Activated T-helper 1 cell treated with anti-CD3 and anti-CD28 coated beads, Interleukin-12 subunit alpha, Interleukin-12 subunit beta, Interleukin-2, Interleukin-4 antibody, amounts not matched to agents 30 ng/mL and 10 ng/mL and 1 ng/mL, durations not matched to agents 14 hours and 24 hours and 36 hours (primary cell): Measurements from ENCODE around the gene LINC00237. TPM values are rescaled to one million over a fixed set of nuclear protein-coding genes. Genes with fewer than 3 reads are reported as not detected.

Experiments used
- DNase-seq: peaks from one replicate; pipeline ENCODE4 v3.0.0; 2021; ENCODE audit warnings: low spot score
- H3K27ac Mint-ChIP-seq: one replicate; pipeline ENCODE4 v1.8.0; 2021; ENCODE audit warnings: mild to moderate bottlenecking, mixed read lengths
- H3K27me3 Mint-ChIP-seq: one replicate; pipeline ENCODE4 v1.8.0; 2022; ENCODE audit warnings: mild to moderate bottlenecking, moderate library complexity, mixed read lengths; ENCODE audit not compliant: insufficient read depth
- H3K36me3 Mint-ChIP-seq: one replicate; pipeline ENCODE4 v1.8.0; 2021; ENCODE audit warnings: low read depth, mixed read lengths
- H3K4me1 Mint-ChIP-seq: one replicate; pipeline ENCODE4 v1.8.0; 2021; ENCODE audit warnings: low read depth, mixed read lengths
- H3K4me3 Mint-ChIP-seq: one replicate; pipeline ENCODE4 v1.8.0; 2021; ENCODE audit warnings: mild to moderate bottlenecking, moderate library complexity, mixed read lengths
- H3K9me3 Mint-ChIP-seq: one replicate; pipeline ENCODE4 v1.8.0; 2021; ENCODE audit warnings: mixed read lengths
- intact Hi-C: fragments of 100-400 bp; cut with micrococcal nuclease; formaldehyde crosslinking; loops from one replicate; pipeline ENCODE4 v1.15.1; 2024
- total RNA-seq: library from RNA; stranded (reverse); gene quantifications from 2 replicates; pipeline ENCODE4 v1.2.3, GENCODE V29; 2022

The LINC00237 gene
- not detected in 2 replicates for total RNA-seq

DNA sequence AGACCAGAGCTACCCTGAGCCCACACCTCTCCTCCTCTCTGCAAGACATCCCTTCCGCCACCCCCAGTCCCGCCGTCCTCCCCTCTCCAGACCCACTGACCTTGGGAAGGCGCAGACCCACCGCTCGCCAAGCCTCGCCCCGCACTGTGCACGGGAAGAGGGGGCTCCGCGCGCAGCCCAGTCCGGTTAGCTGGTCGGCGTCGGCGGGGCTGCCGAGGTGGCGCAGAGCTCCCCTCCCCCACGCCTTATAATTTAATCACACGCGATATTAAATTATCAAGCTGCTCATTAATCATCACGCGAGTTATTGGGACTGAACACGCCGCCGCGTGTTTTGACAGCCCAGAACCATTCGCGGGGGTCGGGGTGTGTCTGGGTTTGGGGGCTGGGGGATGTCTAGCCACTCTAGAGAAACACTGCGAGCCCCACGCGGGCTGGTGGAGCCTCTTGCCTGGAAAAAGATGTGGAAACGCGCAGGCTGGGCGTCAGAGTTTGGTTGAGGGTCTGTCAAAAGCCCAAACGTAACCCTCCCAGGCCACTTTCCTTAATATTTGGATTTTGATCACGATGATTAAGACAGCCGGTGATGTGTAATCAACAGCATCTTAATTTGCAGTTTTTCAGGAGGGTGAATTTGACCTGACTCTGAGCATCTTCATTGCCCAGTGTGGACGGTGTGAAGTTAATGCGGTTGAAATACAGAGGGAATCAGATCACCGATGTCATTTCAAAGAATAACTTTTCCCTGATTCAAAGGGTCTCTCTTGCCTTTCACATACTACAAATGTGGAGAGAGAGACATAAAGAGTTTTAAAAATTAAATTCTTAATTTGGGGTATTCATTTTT lies at the start of gene LINC00237:
Gene LINC00237 (minus strand): TSS at position 188 of the 847 bp plus-strand sequence.
- intact Hi-C loops = loop anchor here (5.0 kb wide), 1 partner anchor 131 kb away; no protein-coding TSS in a partner anchor
- Mint-ChIP-seq H3K27me3 (peaks cover 67% of the 10 kb centered on the region), H3K4me3 (no peak within 1 kb of the TSS), H3K36me3 (no peaks in the 10 kb centered on the region), H3K4me1 (peaks cover 13% of the 10 kb centered on the region), H3K9me3 (no peaks in the 10 kb centered on the region), H3K27ac (no peak within 1 kb of the TSS)
- DNase-seq = no peak

DNA sequence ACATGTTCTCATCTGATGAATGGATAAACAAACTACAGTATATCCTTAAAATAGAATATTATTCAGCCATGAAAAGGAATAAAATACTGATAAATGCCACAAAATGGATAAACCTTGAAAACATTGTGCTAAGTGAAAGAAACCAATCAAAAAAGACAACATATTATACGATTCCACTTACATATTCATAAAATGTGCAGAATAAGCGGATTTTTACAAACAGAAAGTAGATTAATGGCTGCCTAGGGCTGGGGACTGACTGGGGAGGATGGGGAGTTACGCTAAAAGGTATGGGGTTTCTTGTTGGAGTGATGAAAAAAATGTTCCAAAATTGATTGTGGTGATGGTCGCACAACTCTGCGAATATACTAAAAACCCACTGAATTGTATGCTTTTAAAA lies 49.1 kb upstream of the LINC00237 start:
- no peak overlapping the region for H3K27ac Mint-ChIP-seq
- H3K4me1 Mint-ChIP-seq = no peaks in the 10 kb centered on the region
- H3K9me3 Mint-ChIP-seq = no peaks in the 10 kb centered on the region
- H3K27me3 Mint-ChIP-seq = no peaks in the 10 kb centered on the region
- intact Hi-C loops = no loop called here
- H3K4me3 Mint-ChIP-seq = no peak overlapping the region
- peaks cover 3% of the 10 kb centered on the region for H3K36me3 Mint-ChIP-seq
- no peak for DNase-seq

DNA sequence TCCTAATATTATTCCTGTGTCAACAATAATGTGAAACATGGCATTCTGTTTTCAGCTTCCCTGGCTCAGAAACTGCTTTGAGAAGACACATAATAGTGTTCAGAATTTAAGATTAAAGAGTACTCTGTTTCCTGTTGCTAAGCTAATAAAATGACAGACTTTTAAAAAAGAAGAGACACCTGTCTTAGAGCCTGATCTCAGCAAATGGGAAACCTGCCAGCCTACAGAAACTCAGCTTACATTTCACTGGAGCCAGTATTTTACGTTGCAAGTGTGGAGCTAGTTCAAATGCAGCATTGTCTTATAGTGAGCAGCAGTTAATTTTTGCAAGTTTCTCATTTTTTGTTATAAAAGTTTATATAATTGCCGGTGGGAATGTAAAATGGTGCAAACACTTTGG lies 48.5 kb upstream of the LINC00237 start:
- no peaks in the 10 kb centered on the region for H3K9me3 Mint-ChIP-seq
- H3K27me3 Mint-ChIP-seq = no peaks in the 10 kb centered on the region
- intact Hi-C loops = no loop called here
- no peak overlapping the region for H3K27ac Mint-ChIP-seq
- no peaks in the 10 kb centered on the region for H3K4me1 Mint-ChIP-seq
- peaks cover 3% of the 10 kb centered on the region for H3K36me3 Mint-ChIP-seq
- H3K4me3 Mint-ChIP-seq = no peak overlapping the region
- DNase-seq = no peak

GRCh38 chr20:21151791-21152190 lies 45.6 kb upstream of the LINC00237 start:
- Mint-ChIP-seq H3K27me3 (no peaks in the 10 kb centered on the region), H3K9me3 (no peaks in the 10 kb centered on the region), H3K27ac (no peak overlapping the region), H3K4me3 (no peak overlapping the region), H3K4me1 (no peaks in the 10 kb centered on the region), H3K36me3 (peaks cover 5% of the 10 kb centered on the region)
- intact Hi-C loops = no loop called here
- DNase-seq = no peak

DNA sequence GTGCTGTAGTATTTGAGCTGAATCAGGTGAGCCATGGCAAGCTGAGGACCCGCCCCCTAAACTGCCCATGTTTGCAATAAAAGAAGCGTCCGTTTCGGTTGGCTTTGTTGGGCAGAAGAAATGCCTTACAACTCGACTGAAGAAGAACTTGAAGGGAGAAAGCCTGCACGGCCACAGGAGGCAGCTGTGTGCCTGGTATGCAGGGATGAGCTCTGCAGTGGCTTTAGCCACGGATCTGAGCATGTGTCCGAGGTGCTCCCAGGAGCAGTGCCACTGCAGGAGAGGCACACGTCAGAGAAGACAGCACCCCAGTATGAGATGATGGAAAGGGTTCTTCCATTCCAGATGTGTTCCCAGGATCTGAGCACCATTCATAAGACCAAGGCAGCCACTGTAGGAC lies 43.2 kb upstream of the LINC00237 start:
- Mint-ChIP-seq H3K27ac (no peak overlapping the region), H3K36me3 (peaks cover 5% of the 10 kb centered on the region), H3K4me3 (no peak overlapping the region), H3K27me3 (no peaks in the 10 kb centered on the region), H3K9me3 (no peaks in the 10 kb centered on the region), H3K4me1 (no peaks in the 10 kb centered on the region)
- no peak for DNase-seq
- intact Hi-C loops = no loop called here

DNA sequence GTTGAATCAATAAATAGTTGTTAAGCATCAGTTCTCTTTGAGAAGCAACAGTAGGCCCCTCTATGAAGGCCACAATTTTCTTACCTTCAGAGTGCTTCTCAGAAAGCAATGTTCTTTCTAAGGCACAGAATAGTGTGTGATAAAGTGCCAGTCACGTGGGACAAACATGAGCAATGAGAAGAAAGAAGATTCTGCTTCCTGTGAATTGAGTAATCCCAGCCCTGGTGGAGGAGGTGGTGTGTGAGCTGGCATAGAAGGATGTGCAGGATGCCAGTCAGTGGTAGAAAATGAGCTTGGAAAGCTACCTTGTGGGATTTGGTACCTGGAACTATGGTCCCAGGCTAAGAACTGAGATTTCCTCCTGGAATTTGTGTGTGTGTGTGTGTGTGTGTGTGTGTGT lies 41.4 kb upstream of the LINC00237 start:
- intact Hi-C loops = no loop called here
- Mint-ChIP-seq H3K27me3 (no peaks in the 10 kb centered on the region), H3K9me3 (no peaks in the 10 kb centered on the region), H3K4me3 (no peak overlapping the region), H3K27ac (no peak overlapping the region), H3K4me1 (no peaks in the 10 kb centered on the region), H3K36me3 (peaks cover 2% of the 10 kb centered on the region)
- no peak for DNase-seq

GRCh38 chr20:21146215-21146614 lies 40.1 kb upstream of the LINC00237 start:
- H3K27ac Mint-ChIP-seq = no peak overlapping the region
- no peaks in the 10 kb centered on the region for H3K27me3 Mint-ChIP-seq
- intact Hi-C loops = no loop called here
- no peaks in the 10 kb centered on the region for H3K4me1 Mint-ChIP-seq
- H3K4me3 Mint-ChIP-seq = no peak overlapping the region
- no peak for DNase-seq
- peaks cover 4% of the 10 kb centered on the region for H3K36me3 Mint-ChIP-seq
- H3K9me3 Mint-ChIP-seq = no peaks in the 10 kb centered on the region

- Mint-ChIP-seq H3K36me3 (peaks cover 4% of the 10 kb centered on the region), H3K9me3 (no peaks in the 10 kb centered on the region), H3K27ac (no peak overlapping the region), H3K4me1 (no peaks in the 10 kb centered on the region), H3K4me3 (no peak overlapping the region), H3K27me3 (no peaks in the 10 kb centered on the region)
- intact Hi-C loops = no loop called here
- DNase-seq = no peak
Observed at GRCh38 chr20:21145424-21145823, 39.3 kb upstream of the LINC00237 start.

DNA sequence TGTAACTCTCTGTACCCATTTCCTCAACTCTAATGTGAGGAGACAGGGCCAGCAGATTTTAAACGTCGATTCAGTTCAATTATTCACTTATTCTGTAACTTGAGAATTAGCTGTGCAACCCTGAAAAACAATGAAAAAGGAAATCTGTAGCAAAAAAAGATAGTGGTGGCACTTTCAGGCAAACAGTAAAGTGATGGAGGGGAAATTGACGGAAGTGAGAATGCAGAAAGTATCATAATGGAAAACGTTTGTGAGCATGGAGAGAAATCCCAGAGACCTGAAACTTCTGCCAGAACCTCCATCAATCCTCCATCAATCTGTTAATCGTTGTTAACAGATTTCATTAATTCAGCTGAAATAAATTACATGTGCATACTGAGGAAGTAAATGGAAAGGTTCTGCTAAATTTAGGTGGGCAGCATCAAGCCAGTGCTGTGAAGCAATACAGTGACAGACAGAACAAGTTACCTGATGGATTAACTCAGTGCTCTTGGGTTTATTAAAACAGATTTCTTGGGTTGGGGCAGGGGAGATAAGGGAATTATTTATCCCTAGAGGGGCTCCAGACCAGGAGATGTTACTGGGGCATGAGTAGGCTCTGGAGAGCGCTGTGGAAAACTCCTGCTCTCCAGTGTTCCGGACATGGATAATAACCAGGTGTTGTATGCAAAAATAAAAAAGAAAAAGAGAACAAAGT lies 37.2 kb upstream of the LINC00237 start:
- Mint-ChIP-seq H3K4me3 (no peak overlapping the region), H3K27ac (no peak overlapping the region), H3K27me3 (no peaks in the 10 kb centered on the region), H3K9me3 (no peaks in the 10 kb centered on the region), H3K4me1 (no peaks in the 10 kb centered on the region), H3K36me3 (peaks cover 4% of the 10 kb centered on the region)
- DNase-seq = no peak
- intact Hi-C loops = no loop called here

DNA sequence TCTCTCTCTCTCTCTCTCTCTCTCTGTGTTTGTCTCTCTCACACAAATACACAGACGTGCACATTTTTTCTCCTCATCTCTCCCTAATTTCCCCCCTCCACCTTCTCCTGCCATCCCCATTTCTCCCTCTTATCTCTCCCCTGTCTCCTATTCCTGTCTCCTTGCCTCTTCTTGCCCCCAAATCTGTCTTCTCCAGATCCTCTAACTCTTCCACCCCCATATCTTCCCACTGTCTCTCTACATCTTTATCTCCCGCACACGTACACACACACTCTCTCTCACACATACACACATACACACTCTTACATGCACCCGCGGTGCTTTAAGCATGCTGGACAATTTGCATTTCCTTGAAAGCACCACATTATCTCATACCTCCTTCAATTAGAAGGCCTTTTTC lies 35.7 kb upstream of the LINC00237 start:
- peaks cover 2% of the 10 kb centered on the region for H3K36me3 Mint-ChIP-seq
- no peaks in the 10 kb centered on the region for H3K27me3 Mint-ChIP-seq
- intact Hi-C loops = no loop called here
- H3K4me3 Mint-ChIP-seq = no peak overlapping the region
- H3K9me3 Mint-ChIP-seq = no peaks in the 10 kb centered on the region
- no peaks in the 10 kb centered on the region for H3K4me1 Mint-ChIP-seq
- H3K27ac Mint-ChIP-seq = no peak overlapping the region
- DNase-seq = no peak

GRCh38 chr20:21139881-21140566 lies 33.9 kb upstream of the LINC00237 start:
- H3K9me3 Mint-ChIP-seq = no peaks in the 10 kb centered on the region
- H3K27me3 Mint-ChIP-seq = no peaks in the 10 kb centered on the region

GRCh38 chr20:21137078-21137477 lies 30.9 kb upstream of the LINC00237 start:
- Mint-ChIP-seq H3K36me3 (peaks cover 2% of the 10 kb centered on the region), H3K9me3 (no peaks in the 10 kb centered on the region), H3K4me3 (no peak overlapping the region), H3K27ac (no peak overlapping the region), H3K27me3 (no peaks in the 10 kb centered on the region), H3K4me1 (peaks cover 6% of the 10 kb centered on the region)
- intact Hi-C loops = no loop called here
- no peak for DNase-seq

More at GRCh38 chr20:21139881-21140566, 33.9 kb upstream of the LINC00237 start:
- peaks cover 2% of the 10 kb centered on the region for H3K36me3 Mint-ChIP-seq
- no peak overlapping the region for H3K27ac Mint-ChIP-seq
- H3K4me1 Mint-ChIP-seq = no peaks in the 10 kb centered on the region
- no peak for DNase-seq
- intact Hi-C loops = no loop called here
- no peak overlapping the region for H3K4me3 Mint-ChIP-seq
